AG04450 (cell line): ENCODE data around the gene PAPOLA. TPM values are rescaled to one million over a fixed set of nuclear protein-coding genes. Genes with fewer than 3 reads are reported as not detected.

Experiments used
- CTCF ChIA-PET: fragments of 300-600, 350-600 bp; formaldehyde crosslinking; extraction: SDS; loops from one replicate; lab custom pipeline; 2022; ENCODE audit warnings: antibody characterized with exemption, inconsistent platforms; lab: Charles Lee
- POLR2A ChIA-PET: fragments of 350-600 bp; formaldehyde crosslinking; extraction: SDS; loops from one replicate; lab custom pipeline; 2021; ENCODE audit warnings: antibody characterized with exemption, inconsistent platforms; lab: Yijun Ruan, JAX
- DNase-seq: peaks from one replicate; pipeline ENCODE4 v3.0.0-alpha.2; 2011; ENCODE audit warnings: low read depth, low spot score
- H3K27ac ChIP-seq: one replicate; pipeline ENCODE4 v1.5.1; 2012; ENCODE audit warnings: low read depth, low read length, control low read depth
- H3K27me3 ChIP-seq: one replicate; pipeline ENCODE4 v1.6.0; 2012; ENCODE audit warnings: low read length; ENCODE audit not compliant: control insufficient read depth, insufficient read depth
- H3K4me3 ChIP-seq: 2 replicates; pipeline ENCODE4 v1.5.1; 2011; ENCODE audit warnings: mild to moderate bottlenecking, low read depth, low read length, control low read depth
- H3K9me3 ChIP-seq: 2 replicates; pipeline ENCODE4 v1.5.1; 2012; ENCODE audit warnings: low read length; ENCODE audit not compliant: control insufficient read depth, insufficient read depth
- polyA plus RNA-seq: library from polyadenylated mRNA; depleted of rRNA; stranded (reverse); fragments of >200 nt; gene quantifications from 2 replicates; pipeline ENCODE4 v1.2.3, GENCODE V29; 2011
- TF ChIP-seq, protein P1 (sequence below): IDR thresholded peaks from 2 replicates; pipeline ENCODE4 v1.5.1; 2011; ENCODE audit warnings: low read depth, low read length, control low read depth, inconsistent platforms

The PAPOLA gene
- polyA plus RNA-seq, 1 experiment, result 191 TPM

GRCh38 chr14:96584907-96585671 is 82.9 kb downstream of the PAPOLA start:
- ChIA-PET POLR2A (no interaction called here), CTCF (no interaction called here)
- TF ChIP-seq, protein P1, sequence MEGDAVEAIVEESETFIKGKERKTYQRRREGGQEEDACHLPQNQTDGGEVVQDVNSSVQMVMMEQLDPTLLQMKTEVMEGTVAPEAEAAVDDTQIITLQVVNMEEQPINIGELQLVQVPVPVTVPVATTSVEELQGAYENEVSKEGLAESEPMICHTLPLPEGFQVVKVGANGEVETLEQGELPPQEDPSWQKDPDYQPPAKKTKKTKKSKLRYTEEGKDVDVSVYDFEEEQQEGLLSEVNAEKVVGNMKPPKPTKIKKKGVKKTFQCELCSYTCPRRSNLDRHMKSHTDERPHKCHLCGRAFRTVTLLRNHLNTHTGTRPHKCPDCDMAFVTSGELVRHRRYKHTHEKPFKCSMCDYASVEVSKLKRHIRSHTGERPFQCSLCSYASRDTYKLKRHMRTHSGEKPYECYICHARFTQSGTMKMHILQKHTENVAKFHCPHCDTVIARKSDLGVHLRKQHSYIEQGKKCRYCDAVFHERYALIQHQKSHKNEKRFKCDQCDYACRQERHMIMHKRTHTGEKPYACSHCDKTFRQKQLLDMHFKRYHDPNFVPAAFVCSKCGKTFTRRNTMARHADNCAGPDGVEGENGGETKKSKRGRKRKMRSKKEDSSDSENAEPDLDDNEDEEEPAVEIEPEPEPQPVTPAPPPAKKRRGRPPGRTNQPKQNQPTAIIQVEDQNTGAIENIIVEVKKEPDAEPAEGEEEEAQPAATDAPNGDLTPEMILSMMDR, result no peak
- no peak overlapping the region for H3K4me3 ChIP-seq
- H3K27me3 ChIP-seq, result peaks cover 59% of the 10 kb centered on the region
- no peak for DNase-seq
- no peaks in the 10 kb centered on the region; the same call in 1 of the 2 replicates for H3K9me3 ChIP-seq
- H3K27ac ChIP-seq, result no peak overlapping the region

DNA sequence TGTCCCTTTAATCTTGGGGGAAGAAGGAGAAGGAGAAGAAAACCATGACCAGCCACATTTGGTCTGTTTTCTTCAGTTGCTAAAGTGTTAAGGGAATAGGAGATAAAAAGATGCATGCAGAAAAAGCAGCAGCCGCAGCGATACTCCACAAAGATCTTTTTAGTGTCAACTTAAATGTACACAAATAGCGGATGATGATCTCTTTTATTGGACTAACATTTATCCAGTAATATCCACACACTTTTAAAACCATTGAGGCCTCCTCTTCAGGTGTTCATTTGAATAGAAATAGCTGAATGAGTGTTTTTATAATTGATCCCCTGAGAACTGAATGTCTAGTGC is 83.5 kb downstream of the PAPOLA start:
- Histone ChIP-seq H3K4me3 (no peak overlapping the region), H3K27me3 (peaks cover 60% of the 10 kb centered on the region), H3K27ac (no peak overlapping the region), H3K9me3 (no peaks in the 10 kb centered on the region; the same call in 1 of the 2 replicates)
- TF ChIP-seq, protein P1, result no peak
- POLR2A ChIA-PET, result no interaction called here
- no peak for DNase-seq
- CTCF ChIA-PET, result no interaction called here

GRCh38 chr14:96586056-96586455 is 83.9 kb downstream of the PAPOLA start:
- H3K9me3 ChIP-seq, result no peaks in the 10 kb centered on the region; the same call in 1 of the 2 replicates
- TF ChIP-seq, protein P1, result no peak
- H3K27ac ChIP-seq, result no peak overlapping the region
- H3K27me3 ChIP-seq, result peaks cover 64% of the 10 kb centered on the region
- no peak for DNase-seq
- ChIA-PET CTCF (interaction anchor here (0.6 kb wide), 1 partner anchor 19 kb away, joined by 3 read pairs; no protein-coding TSS in a partner anchor), POLR2A (no interaction called here)
- no peak overlapping the region for H3K4me3 ChIP-seq

GRCh38 chr14:96586921-96587822 is 85.0 kb downstream of the PAPOLA start:
- peaks cover 68% of the 10 kb centered on the region for H3K27me3 ChIP-seq
- CTCF ChIA-PET, result interaction anchor here (0.6 kb wide), 1 partner anchor 20 kb away, joined by 3 read pairs; no protein-coding TSS in a partner anchor
- TF ChIP-seq, protein P1, result no peak
- H3K9me3 ChIP-seq, result no peaks in the 10 kb centered on the region; the same call in 1 of the 2 replicates
- DNase-seq, result no peak
- no peak overlapping the region for H3K27ac ChIP-seq
- no peak overlapping the region for H3K4me3 ChIP-seq
- POLR2A ChIA-PET, result no interaction called here
